ENCODE data around the gene KCNT1.

Gene KCNT1

DNA sequence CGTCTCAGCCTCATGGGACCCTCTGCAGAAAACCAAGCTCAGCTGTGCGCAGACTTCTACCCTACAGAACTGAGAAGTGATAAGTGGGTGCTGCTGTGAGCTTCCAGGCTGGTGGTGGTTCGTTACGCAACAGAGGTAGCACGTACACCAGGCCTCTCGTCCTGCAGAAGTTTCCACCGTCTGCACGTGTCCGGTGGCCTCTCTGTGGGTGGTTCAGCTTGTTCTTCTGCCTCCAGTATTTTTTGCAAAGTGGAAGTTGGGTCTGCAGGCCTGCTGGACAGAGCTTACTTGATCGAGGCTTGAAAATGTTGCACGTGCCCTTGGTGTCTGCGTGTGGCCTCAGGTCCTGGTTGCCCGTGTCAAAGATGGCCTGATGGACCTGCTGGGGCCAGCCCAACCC lies 27.5 kb downstream of the KCNT1 start:
- no peak overlapping the region for H3K4me3 ChIP-seq (replicated peaks; ENCODE audit: low read depth, low read length)

DNA sequence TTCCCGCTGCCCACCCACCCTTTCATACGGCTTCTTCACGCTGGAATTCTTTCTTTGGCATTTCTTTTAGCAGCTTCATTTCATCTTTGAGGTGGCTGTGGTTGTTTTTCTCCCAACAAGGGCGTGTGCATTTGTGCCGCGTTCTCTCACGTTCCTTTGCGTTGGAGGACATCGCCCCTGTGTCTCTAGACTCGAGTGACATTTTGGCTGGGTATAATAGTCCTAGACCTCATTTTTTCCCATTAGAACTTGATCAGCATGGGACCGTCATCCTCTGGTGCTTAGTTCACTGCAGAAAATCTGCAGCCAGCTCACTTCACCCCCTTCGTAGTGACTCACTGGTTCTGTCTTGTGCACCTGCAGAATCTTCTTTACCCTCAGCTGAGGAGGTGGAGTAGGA lies 29.5 kb downstream of the KCNT1 start:
- TF ChIP-seq, protein P1, sequence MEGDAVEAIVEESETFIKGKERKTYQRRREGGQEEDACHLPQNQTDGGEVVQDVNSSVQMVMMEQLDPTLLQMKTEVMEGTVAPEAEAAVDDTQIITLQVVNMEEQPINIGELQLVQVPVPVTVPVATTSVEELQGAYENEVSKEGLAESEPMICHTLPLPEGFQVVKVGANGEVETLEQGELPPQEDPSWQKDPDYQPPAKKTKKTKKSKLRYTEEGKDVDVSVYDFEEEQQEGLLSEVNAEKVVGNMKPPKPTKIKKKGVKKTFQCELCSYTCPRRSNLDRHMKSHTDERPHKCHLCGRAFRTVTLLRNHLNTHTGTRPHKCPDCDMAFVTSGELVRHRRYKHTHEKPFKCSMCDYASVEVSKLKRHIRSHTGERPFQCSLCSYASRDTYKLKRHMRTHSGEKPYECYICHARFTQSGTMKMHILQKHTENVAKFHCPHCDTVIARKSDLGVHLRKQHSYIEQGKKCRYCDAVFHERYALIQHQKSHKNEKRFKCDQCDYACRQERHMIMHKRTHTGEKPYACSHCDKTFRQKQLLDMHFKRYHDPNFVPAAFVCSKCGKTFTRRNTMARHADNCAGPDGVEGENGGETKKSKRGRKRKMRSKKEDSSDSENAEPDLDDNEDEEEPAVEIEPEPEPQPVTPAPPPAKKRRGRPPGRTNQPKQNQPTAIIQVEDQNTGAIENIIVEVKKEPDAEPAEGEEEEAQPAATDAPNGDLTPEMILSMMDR (IDR thresholded peaks at IDR 0.05; ENCODE audit: low read length, missing control alignments), result no peak
- H3K4me3 ChIP-seq (replicated peaks; ENCODE audit: low read depth, low read length), result no peak overlapping the region
- no peak for DNase-seq (ENCODE audit: low read depth)

More for the DNA sequence above, 27.5 kb downstream of the KCNT1 start:
- DNase-seq (ENCODE audit: low read depth), result no peak
- TF ChIP-seq, protein P1 (IDR thresholded peaks at IDR 0.05; ENCODE audit: low read length, missing control alignments), result no peak

DNA sequence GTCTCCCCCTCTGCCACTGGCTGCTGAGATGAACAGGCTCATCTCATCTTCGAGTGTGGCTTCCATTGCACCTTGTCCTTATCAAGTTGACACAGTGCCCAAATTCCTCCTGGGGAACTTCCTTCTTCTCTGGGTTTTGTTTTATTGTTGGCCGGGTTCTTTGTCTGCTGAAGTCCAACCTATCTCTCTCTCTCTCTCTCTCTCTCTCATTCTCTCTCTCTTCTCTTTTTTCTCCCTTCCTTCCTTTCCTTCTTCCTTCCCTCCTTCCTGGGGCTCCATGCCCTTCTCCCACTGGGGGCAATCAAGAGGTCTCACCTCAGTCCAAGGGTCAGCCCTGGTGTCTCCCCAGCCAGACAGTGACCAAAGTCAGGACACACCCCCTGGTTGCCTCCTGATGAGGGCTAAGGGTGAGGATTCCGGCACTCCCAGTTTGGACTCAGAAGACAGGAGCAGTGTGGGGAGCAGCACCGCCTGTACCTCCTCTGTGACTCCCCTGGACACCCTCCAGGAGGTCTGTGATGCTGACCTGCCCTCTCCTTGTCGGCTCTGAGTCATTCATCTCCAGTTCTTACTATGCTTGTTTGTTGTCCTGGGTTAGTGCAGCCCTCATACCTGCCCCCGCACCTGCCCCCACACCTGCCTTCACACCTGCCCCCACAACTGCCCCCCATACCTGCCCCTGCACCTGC lies 30.7 kb downstream of the KCNT1 start:
- no peak overlapping the region for H3K4me3 ChIP-seq (replicated peaks; ENCODE audit: low read depth, low read length)
- TF ChIP-seq, protein P1 (IDR thresholded peaks at IDR 0.05; ENCODE audit: low read length, missing control alignments), result no peak
- no peak for DNase-seq (ENCODE audit: low read depth)

DNA sequence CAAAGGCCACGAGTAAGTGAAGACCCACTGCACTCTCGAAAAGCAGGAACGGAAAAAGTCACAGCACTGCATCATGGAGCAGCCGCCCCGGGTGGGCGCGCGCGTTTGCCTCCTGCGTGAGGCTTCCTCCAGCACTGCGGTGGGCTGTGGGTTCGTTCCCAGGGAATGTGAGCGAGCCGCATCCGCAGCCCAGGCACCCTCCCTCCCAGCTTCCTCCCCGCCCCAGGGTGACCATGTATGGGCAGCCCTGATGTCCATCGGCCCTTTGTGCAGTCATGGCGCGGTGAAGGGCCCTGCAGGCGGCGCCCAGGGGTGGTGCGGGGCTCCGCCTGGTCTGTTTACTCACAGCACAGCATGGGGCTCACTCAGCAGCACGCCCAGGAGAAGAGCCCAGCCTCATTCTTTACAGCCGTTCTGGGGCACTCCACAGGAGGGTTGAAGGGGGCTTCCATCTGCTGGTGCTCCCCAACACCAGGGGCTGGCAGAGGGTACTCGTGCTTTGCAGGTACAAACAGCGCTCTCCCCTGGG lies 32.7 kb downstream of the KCNT1 start:
- TF ChIP-seq, protein P1 (IDR thresholded peaks at IDR 0.05; ENCODE audit: low read length, missing control alignments), result no peak
- no peak overlapping the region for H3K4me3 ChIP-seq (replicated peaks; ENCODE audit: low read depth, low read length)
- DNase-seq (ENCODE audit: low read depth), result no peak

DNA sequence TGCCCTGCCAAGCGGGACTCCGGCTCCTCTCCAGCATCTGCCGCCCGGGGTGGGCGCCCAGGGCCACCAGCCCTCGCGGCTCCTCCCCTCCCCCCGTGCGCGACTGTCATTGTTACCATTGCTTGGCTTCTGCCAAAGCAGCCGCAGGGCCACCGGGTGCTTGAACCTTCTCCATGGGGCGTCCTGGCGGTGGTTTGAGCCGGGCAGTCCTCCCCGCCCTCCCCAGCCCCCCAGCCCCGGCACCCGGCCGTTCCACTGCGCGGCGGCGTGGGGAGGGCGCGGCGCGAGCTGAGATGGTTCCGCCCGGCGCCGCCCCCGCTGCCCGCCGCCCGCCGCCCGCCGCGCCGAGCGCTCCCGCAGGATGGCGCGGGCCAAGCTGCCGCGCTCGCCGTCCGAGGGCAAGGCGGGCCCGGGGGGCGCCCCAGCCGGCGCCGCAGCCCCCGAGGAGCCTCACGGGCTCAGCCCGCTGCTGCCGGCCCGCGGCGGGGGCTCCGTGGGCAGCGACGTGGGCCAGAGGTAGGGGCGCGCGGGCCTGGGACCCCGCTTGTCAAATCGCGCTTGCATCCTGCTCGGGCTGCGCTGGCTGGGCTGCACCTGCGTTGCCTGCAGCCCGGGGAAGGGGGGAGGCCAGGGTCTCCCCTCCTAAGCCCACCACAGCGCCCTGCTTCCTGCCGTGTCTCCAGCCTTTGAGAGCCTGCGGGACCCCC lies 34.4 kb downstream of the KCNT1 start:
- DNase-seq (ENCODE audit: low read depth), result no peak
- no peak overlapping the region for H3K4me3 ChIP-seq (replicated peaks; ENCODE audit: low read depth, low read length)
- TF ChIP-seq, protein P1 (IDR thresholded peaks at IDR 0.05; ENCODE audit: low read length, missing control alignments), result no peak

DNA sequence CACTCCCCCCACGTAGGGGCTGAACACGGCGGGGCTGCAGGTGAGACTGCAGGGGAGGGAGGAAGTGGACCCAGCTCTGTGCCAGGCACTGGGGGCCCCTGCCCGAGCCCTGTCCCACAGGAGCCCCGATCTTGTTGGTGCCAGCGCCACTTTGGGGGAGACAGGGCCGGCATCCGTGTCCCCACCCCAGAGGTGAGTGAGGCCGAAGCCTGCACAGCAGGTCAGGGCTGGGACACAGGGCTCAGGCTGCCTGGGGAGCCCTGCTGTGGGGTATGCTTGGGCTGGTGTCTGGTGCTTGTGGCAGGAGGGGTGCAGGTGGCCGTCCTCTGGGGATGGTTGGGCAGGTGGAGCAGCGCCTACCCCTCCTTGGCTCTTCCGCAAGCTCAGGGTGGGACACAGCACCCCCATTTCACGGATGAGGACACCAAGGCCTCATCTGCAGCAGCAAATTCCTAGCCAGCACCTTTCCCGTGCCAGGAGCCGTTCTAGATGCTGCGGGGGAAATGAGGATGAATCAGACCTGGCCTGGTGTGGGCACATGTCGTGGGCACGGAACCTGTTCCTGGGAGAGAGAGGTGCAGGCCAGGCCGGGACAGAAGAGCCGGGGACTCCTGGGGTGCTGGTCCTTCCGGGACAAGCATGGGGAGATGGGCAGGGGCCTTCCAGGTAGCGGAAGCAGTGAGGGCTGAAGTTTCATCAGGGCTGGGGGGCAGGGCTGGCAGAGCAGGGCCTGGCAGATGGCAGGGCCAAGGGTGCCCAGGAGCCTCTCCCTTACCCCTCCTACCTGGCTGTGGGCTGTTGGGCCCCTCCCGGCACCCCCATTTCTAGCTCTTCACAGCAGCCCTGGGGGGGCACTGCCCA lies 35.2 kb downstream of the KCNT1 start:
- H3K4me3 ChIP-seq (replicated peaks; ENCODE audit: low read depth, low read length), result no peak overlapping the region
- no peak for DNase-seq (ENCODE audit: low read depth)
- TF ChIP-seq, protein P1 (IDR thresholded peaks at IDR 0.05; ENCODE audit: low read length, missing control alignments), result no peak
